ENCODE results near the gene PTPRG.

PTPRG gene

GRCh38 chr3:61875976-61876671 is 314.8 kb downstream of the PTPRG start:
- DNase-seq = no peak

GRCh38 chr3:61876797-61877196 is 315.4 kb downstream of the PTPRG start:
- no peak for DNase-seq

- DNase-seq = no peak
These were observed 316.2 kb downstream of the PTPRG start for GRCh38 chr3:61877359-61878138.

GRCh38 chr3:61882253-61882652 is 320.9 kb downstream of the PTPRG start:
- DNase-seq = no peak

- no peak for DNase-seq
These were observed 323.4 kb downstream of the PTPRG start for GRCh38 chr3:61884794-61885193.

GRCh38 chr3:61885414-61885813 is 324.0 kb downstream of the PTPRG start:
- no peak for DNase-seq

- DNase-seq = no peak
These were observed 325.8 kb downstream of the PTPRG start for GRCh38 chr3:61887206-61887605.

GRCh38 chr3:61889259-61889658 is 327.9 kb downstream of the PTPRG start:
- DNase-seq = no peak

GRCh38 chr3:61890167-61890566 is 328.8 kb downstream of the PTPRG start:
- DNase-seq = no peak

GRCh38 chr3:61890586-61890985 is 329.2 kb downstream of the PTPRG start:
- DNase-seq = no peak

GRCh38 chr3:61892891-61893290 is 331.5 kb downstream of the PTPRG start:
- no peak for DNase-seq

- DNase-seq = no peak
These were observed 332.6 kb downstream of the PTPRG start for GRCh38 chr3:61893840-61894566.

- peak in 1 of 6 experiments; percentile 37 for DNase-seq
These were observed 333.9 kb downstream of the PTPRG start for GRCh38 chr3:61894988-61895935.

- DNase-seq = no peak
These were observed 334.9 kb downstream of the PTPRG start for GRCh38 chr3:61896251-61896650.

GRCh38 chr3:61897848-61898247 is 336.5 kb downstream of the PTPRG start:
- DNase-seq = no peak

GRCh38 chr3:61899700-61900462 is 338.5 kb downstream of the PTPRG start:
- no peak for DNase-seq

- no peak for DNase-seq
These were observed 340.1 kb downstream of the PTPRG start for GRCh38 chr3:61901496-61901895.

GRCh38 chr3:61901986-61902385 is 340.6 kb downstream of the PTPRG start:
- no peak for DNase-seq

- DNase-seq = no peak
These were observed 341.7 kb downstream of the PTPRG start for GRCh38 chr3:61903074-61903473.

- DNase-seq = no peak
These were observed 342.7 kb downstream of the PTPRG start for GRCh38 chr3:61903931-61904657.

- DNase-seq = no peak
These were observed 345.9 kb downstream of the PTPRG start for GRCh38 chr3:61907210-61907795.
